Measurements from ENCODE around the gene DAGLA.

Gene DAGLA

GRCh38 chr11:61690706-61691379 lies 10.7 kb downstream of the DAGLA start:
- DNase-seq (ENCODE audit: low read depth in 3 of 3): no peak

GRCh38 chr11:61691380-61692156 lies 11.4 kb downstream of the DAGLA start:
- DNase-seq (ENCODE audit: low read depth in 3 of 3): no peak

GRCh38 chr11:61693922-61694601 lies 13.9 kb downstream of the DAGLA start:
- DNase-seq (ENCODE audit: low read depth in 3 of 3): no peak

- no peak for DNase-seq (ENCODE audit: low read depth in 3 of 3)
Observed at GRCh38 chr11:61694602-61694939, 14.4 kb downstream of the DAGLA start.

- DNase-seq (ENCODE audit: low read depth in 3 of 3): no peak
Observed at GRCh38 chr11:61694946-61695706, 14.9 kb downstream of the DAGLA start.

GRCh38 chr11:61695917-61696316 lies 15.7 kb downstream of the DAGLA start:
- DNase-seq (ENCODE audit: low read depth in 3 of 3): peak; percentile 82 to 90 (median 89)

GRCh38 chr11:61696602-61697001 lies 16.4 kb downstream of the DAGLA start:
- no peak for DNase-seq (ENCODE audit: low read depth in 3 of 3)

GRCh38 chr11:61697078-61697502 lies 16.9 kb downstream of the DAGLA start:
- no peak for DNase-seq (ENCODE audit: low read depth in 3 of 3)

GRCh38 chr11:61697764-61698163 lies 17.6 kb downstream of the DAGLA start:
- DNase-seq (ENCODE audit: low read depth in 3 of 3): no peak

GRCh38 chr11:61698173-61698948 lies 18.2 kb downstream of the DAGLA start:
- no peak for DNase-seq (ENCODE audit: low read depth in 3 of 3)

- DNase-seq (ENCODE audit: low read depth in 3 of 3): no peak
Observed at GRCh38 chr11:61699737-61700160, 19.6 kb downstream of the DAGLA start.

GRCh38 chr11:61700212-61700611 lies 20.0 kb downstream of the DAGLA start:
- DNase-seq (ENCODE audit: low read depth in 3 of 3): no peak

- DNase-seq (ENCODE audit: low read depth in 3 of 3): no peak
Observed at GRCh38 chr11:61700720-61701119, 20.5 kb downstream of the DAGLA start.

GRCh38 chr11:61701242-61701886 lies 21.2 kb downstream of the DAGLA start:
- DNase-seq (ENCODE audit: low read depth in 3 of 3): no peak

GRCh38 chr11:61702701-61703312 lies 22.6 kb downstream of the DAGLA start:
- no peak for DNase-seq (ENCODE audit: low read depth in 3 of 3)

- DNase-seq (ENCODE audit: low read depth in 3 of 3): no peak
Observed at GRCh38 chr11:61704838-61705237, 24.6 kb downstream of the DAGLA start.

- no peak for DNase-seq (ENCODE audit: low read depth in 3 of 3)
Observed at GRCh38 chr11:61706452-61707400, 26.5 kb downstream of the DAGLA start.

GRCh38 chr11:61707574-61707973 lies 27.4 kb downstream of the DAGLA start:
- no peak for DNase-seq (ENCODE audit: low read depth in 3 of 3)

- DNase-seq (ENCODE audit: low read depth in 3 of 3): no peak
Observed at GRCh38 chr11:61709110-61709509, 28.9 kb downstream of the DAGLA start.

Measured in stimulated activated CD4-positive, alpha-beta T cell treated with anti-CD3 and anti-CD28 coated beads, TNF-alpha, amount 100 ng/mL, for 48 hours (primary cell).